HUDEP-2 (cell line): Measurements from ENCODE around the gene TSPAN6.

Source experiments
- DNase-seq, 76 experiments: peaks; one replicate each; lab custom pipeline; 2025; ENCODE audit not compliant: unreplicated experiment in 76 of 76; lab: John Stamatoyannopoulos, UW

Gene TSPAN6

DNA sequence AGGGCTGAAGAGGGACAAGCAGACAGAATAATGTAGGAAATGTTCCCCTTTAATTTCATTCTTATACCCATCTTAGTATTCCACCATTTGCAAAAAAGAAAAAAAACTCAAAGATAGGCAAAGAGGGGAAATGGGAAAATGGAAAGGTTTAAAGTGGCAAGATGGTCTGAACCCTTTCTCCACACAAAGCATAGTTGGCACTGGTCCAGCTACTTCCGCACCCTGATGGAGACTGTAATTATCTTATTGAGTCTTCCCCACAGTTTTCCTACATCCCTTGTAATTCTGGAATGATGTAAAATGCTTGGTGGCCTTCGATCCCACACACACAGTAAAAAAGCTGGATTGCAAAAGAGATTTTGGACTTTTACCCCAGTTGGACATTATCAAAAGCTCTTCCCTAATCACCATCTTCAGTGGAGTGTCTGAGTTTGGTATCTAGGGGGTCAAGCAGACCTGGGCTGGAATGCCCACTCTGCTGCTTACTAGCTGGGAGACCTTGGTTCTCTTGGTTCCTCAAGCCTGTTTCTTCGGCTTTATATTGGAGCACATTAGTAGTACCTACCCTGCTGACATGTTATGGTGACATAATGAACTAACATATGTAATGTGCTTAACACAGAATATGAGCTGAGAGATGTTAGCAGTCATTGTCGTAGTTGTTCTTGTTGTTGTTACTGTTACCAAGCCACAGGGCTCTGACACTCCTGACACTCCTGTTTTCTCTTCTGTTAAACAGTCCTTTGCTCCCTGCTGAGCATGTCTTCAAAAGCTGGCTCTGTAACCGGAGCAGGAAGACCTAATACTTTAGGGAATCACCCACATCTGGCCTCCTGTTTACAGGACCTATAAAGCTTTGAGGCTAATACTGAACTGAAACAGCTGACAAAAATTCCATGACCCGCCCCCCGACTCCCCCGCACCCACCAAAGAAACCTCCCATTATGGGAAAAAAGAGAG, 12.1 kb upstream of the TSPAN6 start:
- DNase-seq = no peak

DNA sequence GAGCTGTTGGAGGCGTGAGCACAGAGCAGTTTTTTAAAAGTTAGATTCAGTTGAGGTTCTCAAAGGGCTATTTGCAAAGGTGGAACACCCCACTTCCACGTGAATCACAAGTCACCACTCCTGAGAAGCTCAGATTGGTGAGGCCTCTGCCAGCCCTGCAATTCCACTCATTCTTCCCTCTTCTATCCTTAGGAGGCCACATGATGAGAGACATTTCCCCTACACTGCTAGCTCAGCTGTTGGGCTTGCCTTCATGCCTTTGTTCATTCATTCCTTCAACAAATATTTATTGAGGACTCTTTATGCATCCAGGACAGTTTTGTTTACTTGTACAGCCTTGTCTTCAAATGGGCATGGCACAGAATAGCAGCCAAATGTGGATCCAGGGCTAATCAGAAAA, 11.1 kb upstream of the TSPAN6 start:
- no peak for DNase-seq

DNA sequence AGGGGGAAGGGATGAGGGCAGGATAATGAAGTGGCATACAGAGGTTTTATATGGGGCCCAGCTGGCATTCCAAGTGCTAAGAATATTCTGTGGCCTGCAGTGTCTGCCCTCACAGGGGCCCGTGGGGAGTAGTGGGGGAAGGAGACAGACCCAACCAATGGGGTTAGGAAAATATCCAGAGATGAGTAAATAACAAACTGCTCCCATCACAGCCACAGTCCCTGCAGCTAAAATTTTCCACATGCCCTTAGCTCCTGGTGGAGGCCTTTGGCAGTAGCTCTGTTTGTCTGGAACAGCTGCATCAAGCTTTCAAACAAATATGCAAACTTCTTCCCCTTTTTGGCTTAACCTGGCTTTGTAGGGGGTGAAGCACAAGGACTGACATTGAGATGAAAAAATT, 10.5 kb upstream of the TSPAN6 start:
- DNase-seq = no peak

DNA sequence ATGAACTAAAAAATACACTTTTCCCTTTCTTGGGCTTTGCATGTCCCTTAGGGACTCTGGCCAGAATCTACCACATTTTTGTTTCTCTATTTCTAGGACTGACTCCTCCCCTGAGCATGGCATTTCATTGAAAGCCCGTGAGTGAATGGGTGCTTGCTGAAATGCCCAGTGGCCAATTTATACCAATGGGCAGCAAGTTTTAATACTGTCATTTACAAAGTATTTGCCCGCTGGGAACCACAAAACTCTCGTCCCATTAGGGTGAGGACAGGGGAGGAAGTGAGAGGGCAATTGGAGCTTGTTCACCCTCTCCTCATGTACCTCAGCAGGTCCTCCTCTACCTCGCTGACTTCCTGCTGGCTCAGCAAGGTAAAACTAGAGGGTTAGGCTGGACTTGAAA, 8.5 kb upstream of the TSPAN6 start:
- DNase-seq = no peak

DNA sequence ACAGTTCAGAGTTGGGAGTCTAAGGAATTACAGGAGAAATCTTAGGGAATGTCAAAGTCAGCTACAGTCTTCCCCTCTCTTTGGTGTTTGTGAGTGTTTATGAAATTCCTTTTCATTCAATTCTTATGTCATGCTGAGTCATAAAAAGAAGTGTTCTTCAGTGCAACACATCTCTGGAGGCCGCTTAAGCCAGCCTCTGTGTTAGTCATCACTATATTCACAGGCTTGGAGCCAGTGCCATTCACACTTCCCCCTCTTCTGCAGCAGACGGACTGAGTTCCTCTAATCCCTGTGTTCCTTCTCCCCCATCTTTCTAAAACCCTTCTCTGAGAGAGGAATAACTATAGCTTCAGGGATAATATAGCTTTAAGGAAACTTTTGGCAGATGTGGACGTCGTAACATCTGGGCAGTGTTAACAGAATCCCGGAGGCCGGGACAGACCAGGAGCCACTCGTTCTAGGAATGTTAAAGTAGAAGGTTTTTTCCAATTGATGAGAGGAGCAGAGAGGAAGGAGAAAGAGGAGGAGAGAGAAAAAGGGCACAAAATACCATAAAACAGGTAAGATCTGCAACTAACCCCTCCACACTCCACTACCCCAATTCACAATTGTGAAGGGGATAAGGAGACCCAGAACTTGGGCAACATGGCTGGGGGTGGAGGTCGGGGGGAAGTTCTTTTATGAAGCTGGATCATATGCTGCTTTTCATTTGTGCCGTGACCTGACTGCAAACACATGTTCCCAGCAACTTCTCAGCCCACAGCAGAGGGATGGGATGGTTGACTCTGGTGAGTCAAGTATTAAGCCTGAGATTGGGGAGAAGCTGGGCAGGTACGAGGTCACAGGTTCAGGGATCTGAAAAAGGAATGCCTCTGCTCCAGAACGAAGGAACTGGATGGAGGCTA, 7.6 kb upstream of the TSPAN6 start, which contains the start of gene SRPX2:
Gene SRPX2, plus strand, starts transcription at position 244 of the 905 bp plus-strand sequence. CDS start 2,124 bp downstream, outside the sequence.
- no peak for DNase-seq

DNA sequence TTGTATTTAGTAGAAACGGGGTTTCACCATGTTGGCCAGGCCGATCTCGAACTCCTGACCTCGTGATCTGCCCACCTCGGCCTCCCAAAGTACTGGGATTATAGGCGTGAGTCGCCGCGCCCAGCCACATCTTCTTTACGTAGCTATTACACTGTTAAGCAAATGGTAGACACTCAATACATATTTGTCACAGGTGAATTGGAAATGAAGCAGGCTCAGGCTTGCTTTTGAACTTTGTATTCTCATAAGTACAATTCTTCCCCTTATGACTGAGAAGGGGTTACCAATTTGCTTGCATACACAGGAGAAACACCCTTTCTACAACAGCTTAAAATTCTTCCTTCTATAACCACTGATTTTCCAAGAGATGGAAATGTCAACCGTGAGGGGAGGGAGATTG, 6.6 kb upstream of the TSPAN6 start:
- DNase-seq = no peak

DNA sequence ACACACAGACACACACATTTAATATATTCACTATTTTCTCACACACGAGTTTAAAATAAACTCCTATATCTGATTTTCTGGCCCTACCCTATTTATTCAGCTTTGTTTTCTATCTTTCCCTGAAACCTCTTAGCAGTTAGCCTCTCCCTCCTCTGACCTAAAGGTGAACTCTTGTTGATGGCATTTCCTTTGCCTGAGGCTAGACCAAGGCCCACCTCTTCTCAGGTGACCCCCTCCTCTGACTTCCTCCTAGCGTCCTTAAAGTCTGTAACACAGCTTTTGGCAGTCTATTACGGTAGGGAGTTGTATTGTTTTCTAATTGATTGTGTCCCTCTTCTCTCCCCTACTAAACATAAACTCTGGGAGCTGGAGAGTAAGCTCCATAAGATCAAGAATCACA, 5.7 kb upstream of the TSPAN6 start:
- DNase-seq = no peak

DNA sequence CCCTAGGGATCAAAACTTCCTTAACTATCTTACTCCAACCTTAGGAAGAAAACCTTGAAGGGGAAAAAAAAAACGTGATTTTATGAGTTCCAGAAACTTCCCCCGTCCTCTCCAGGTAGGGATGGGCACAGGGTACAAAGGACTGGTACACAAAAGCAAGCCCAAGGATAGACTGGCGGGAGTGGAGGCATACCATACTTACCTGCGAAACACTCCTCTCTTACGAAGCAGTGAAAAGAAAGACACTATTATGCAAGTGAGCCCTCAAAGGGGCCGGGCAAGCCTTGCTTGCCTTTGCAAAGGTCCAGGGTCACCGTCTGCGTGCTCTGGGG, 651 bp downstream of the TSPAN6 start:
- no peak for DNase-seq

DNA sequence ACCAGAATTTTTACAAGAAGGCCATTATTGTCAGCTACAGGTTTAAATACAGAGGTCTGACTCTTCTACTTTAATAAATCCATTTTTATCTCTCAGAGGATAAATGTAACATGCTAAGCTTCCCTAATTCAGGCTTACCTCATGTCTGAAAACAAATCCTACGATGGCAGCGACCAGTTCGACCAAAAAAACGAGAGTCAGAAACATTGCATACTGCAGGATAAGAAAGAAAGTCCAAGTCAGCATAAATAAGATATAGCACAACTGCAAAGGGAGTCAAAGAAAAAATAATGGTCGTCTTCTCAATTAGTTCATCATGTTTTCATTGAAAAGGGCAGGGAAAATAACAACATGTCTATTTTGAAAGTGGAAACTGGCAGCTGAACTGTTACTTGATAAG, 1.6 kb downstream of the TSPAN6 start:
- no peak for DNase-seq

DNA sequence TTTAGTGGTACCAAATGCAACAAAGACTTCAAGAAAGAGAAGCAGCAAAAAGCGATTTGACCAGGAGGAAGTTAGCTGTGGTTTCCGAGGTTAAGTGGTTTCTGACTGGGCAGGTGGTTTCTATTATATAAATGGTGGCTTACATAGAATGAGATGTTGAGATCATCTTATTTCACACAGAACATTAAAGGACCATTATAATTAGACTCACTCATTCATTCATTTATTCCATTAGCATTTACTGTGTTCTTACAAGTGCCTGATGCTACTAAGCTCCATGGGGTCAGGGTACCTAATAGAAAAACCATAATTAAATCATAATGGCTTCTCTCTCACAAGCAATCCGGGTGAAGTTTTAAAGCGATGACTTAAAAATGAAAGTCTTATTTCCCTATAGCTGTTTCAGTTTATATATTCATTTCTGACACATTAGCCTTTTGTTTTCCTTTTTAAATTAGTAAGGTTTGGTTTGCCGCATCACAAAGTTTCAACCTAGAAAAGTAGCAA, 10.6 kb downstream of the TSPAN6 start:
- no peak for DNase-seq

DNA sequence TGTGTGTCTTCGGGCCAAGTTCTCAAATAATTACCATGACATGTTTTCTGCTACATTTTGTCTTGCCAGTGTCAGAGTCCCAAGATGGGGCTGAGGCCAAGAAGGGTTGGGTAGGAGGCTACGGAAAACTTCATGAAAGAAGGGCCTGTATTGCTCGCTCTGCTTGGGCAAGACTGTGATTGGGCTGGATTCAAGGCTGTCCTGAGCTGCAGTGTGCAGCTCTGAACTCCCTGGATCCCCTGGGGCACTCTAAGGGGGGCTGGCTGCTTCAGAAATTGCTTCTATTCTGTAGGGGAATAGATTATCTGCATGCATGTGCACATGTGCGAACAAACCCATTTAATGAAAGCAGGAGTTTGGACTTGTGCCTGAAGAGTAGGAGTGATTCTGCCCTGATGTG, 13.6 kb downstream of the TSPAN6 start:
- no peak for DNase-seq

DNA sequence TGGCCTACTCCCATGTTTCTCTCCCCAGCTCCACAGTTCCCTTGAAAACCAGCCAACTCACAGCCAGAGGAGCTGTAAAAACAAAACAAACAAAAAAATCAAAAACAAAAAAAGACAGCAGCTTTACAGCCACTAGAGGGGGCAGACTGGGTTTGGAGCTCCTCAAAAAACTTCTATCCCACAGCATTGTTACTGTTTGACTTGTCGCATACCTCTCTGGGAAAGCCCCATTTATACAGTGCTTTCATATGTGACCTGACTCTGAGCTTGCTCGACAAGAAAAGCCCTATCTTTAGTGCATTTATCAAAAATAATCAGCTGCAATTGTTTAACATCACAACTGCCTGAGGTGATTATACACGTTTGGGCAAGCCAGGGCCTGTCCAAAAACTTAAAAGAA, 21.6 kb downstream of the TSPAN6 start:
- peak in 18 of 76 experiments; percentile 0 to 19 (median 3) for DNase-seq

DNA sequence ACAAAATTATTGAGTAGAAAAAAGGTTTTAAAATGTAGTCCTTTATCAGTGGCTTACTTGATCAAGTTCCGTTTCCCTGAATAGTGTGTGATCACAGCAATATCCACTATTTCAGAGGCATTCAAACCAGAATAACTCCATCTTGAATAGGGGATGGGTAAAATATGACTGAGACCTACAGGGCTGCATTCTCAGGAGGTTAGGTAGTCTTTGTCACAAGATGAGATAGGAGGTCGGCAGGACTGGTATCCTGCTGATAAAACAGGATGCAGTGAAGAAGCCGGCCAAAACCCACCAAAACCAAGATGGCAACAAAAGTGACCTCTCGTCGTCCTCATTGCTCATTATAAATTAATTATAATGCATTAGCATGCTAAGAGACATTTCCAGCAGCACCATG, 24.7 kb downstream of the TSPAN6 start:
- DNase-seq = no peak

DNA sequence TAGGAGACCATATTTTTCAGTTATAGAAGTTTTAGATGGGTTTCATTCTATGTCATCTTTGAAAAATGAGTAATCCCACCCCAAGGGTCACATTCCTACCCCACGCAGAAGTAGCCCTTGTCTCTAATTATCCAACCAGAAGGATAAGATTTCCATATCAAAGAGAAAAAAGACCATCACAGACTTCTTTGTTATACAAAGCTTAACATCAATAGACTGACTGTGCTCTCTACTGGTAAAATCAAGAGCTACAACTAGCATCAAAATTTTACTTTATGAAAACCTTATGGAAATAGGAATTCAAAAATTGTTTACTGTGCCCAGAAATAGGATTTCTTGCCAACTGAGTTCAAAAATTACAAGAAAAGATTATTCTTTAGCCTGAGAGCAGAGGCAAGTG, 27.0 kb downstream of the TSPAN6 start:
- no peak for DNase-seq

DNA sequence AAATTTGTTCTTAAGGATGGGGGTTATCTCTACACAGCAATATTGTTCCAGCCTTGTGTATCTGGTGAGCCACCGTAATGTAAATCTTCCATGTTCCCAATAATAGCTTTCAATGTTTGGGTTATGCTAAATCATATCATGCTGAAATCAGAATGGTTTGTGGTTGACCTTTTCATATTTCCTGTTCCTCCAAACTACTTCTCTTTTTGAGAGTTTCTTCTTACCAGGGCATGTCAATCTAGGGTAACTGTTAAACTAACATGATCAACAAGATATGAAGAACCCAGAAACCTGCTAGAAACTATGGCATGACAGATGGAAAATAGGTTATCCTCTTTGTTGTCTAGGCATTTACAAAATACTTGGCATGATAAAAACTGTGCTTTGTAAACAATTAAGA, 29.9 kb downstream of the TSPAN6 start:
- no peak for DNase-seq

DNA sequence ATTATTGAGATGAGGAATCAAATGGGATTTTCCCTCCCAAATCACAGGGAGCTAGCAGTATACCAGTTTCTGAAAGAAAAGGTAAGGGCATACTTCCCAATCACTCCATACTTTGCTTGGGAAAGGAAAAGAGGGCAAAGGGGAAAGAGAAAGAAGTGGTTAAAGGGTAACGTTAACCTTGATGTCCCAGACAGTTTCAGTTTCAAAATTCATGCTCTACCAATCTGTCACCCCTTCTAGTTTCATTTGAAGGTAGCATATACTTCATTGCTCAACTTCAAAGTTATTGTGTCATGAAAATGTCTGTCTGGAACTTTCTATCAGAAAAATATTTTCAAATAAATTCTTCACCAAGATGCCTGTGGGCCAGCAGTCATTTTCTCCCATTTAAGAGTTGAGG, 35.8 kb downstream of the TSPAN6 start:
- DNase-seq = no peak

DNA sequence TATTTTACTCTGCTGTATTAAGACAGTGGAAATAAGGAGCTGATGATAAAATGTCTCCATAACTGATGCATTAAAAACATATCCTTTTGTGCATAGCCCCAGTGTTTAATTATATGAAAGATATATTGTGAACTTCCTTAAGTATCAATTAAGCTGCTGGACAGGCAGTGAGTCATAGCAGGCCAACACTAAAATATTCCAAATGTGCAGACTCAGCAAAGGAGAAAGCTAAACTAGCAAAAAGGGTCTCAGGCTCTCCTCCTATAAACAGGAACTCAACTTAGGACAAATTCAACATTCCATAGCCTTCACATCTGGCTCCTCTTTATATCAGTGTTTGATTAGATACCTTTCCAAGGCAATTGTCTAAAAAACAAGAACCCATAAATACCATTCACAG, 36.3 kb downstream of the TSPAN6 start:
- DNase-seq = no peak

DNA sequence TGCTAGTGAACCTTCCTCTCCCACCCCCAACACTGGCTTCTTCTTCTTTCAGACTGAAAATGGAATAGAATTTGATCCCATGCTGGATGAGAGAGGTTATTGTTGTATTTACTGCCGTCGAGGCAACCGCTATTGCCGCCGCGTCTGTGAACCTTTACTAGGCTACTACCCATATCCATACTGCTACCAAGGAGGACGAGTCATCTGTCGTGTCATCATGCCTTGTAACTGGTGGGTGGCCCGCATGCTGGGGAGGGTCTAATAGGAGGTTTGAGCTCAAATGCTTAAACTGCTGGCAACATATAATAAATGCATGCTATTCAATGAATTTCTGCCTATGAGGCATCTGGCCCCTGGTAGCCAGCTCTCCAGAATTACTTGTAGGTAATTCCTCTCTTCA, 37.1 kb downstream of the TSPAN6 start:
- no peak for DNase-seq

DNA sequence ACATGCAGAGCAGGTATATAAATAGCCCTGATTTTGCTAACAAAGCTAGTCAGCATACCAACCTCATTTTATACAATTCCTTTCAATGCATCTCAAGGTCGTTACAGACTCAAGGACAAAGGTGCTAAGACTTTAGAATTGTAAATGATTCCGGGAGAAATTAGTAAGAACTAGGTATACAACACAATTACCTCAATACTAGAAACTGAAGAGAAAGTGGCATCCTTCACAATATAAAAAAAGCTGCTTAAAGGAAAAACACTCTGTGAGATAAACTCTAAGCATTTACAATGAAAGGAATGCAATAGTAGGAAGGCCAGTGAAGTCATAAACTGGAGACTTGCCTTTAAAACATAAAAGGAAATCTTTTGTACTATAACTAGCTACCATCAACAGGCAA, 40.0 kb downstream of the TSPAN6 start:
- no peak for DNase-seq

DNA sequence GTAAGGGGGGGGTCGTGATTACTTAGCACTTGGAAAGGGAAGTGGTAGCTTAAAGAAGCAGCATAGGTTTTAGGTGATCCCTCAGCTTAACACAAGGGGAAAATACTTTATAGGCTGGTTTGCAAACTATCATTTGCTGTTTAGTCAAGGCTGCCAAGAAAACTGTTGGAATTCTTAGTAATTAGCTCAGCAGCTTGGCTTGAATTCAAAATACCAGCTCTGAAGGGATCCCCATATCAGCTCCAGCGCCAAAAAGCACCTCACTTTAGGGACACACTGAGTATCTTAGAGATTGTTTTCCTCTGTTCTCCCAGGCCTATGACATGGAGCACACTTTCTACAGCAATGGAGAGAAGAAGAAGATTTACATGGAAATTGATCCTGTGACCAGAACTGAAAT, 43.0 kb downstream of the TSPAN6 start:
- no peak for DNase-seq

DNA sequence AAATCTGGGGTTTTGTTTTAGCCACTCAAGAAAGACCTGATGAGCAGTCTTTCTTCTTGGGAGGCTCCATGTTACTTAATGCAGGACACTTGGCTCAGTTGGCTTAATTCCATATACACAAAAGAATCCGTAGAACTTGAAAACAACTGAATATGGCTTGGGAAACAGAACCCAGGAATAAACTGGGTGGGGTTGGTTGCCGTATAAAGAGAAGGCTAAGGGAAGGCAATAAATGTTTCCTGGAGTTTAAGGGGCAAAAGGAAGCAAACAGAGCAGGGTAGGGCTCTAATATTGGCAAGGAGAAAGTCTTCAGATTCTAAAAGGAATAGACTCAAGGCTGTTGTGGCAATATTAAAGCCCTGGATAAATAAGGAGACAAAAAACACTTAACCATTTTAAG, 43.5 kb downstream of the TSPAN6 start:
- no peak for DNase-seq
